ENCODE data around the gene TIMM13.
A peak's percentile ranks its signal among the peaks of the same experiment; 100 is the strongest.
"Not testable (repeated sequence)": the region's sequence is repeated elsewhere in the genome, so short reads cannot be mapped to it uniquely, and the experiment has no call there.

Gene TIMM13

DNA sequence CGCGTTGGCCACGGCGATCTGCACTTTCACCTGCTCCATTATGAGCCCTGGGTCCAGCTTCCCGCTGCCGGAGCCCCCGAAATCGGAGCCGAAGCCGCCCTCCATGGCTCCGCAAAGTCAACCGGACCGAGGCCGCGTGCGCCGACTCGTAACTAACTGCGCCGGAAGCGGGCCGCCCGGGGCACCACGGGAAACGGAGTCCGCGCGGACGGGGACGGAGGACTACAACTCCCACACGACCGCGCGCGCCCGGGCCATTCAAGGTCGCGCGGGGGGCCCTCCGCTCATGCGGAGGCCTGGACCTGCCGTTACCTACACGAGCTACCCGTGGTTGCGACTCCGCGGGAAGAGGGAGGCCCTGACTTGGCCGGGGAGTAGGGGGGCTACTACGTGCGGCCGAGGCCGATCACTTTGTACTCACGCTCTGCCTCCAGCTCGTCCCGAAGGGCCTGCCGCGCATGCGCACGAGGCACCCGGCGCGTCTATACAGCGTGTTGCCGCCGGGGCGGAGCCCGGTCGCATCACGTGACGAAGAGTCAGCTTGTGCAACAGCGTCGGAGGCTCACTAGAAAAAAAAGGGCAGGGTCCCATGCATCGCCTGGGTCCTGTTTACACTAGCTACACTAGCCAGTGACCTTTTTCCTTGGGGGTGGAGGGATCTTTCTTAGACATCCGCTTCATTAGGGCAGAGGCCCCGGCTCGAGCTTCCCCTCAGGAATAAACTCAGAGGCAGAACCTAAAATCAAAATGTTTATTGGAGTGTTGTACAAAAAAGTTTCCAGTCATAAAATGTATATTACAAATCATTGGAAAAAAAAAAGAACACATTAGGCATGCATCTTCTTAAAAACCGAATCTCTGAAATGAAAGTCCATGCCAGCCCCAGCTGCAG is at the start of gene TIMM13:
Gene TIMM13 (minus strand): TSS at position 158 of the 892 bp plus-strand sequence. CDS start 53 bp downstream, at position 105.
- DNase-seq = peak; percentile 97

DNA sequence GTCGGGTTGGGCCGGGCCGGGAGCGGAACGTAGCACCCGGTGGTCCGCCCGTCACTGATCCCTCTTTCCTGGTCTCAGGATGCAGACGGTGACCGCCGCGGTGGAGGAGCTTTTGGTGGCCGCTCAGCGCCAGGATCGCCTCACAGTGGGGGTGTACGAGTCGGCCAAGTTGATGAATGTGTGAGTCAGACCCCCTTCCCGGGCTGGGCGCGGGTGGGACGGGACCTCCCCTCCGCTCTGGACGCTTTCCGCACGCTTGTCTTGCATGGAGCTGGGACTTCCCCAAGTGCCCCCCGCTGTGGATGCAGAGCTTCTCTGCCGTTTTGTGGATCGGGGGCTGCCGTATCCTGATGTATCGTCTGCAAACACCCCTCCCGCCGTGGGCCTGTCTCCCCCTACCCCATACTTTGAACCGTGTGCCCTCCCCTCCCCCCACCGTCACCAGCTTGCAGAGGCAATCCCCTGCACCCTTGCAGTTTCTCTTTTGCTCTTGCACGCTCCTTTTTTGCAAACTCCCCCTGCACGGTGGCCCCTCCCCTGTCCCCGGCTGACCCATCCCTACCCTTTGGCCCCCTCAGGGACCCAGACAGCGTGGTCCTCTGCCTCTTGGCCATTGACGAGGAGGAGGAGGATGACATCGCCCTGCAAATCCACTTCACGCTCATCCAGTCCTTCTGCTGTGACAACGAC is 49.2 kb upstream of the TIMM13 start:
- peak; percentile 42 for DNase-seq

DNA sequence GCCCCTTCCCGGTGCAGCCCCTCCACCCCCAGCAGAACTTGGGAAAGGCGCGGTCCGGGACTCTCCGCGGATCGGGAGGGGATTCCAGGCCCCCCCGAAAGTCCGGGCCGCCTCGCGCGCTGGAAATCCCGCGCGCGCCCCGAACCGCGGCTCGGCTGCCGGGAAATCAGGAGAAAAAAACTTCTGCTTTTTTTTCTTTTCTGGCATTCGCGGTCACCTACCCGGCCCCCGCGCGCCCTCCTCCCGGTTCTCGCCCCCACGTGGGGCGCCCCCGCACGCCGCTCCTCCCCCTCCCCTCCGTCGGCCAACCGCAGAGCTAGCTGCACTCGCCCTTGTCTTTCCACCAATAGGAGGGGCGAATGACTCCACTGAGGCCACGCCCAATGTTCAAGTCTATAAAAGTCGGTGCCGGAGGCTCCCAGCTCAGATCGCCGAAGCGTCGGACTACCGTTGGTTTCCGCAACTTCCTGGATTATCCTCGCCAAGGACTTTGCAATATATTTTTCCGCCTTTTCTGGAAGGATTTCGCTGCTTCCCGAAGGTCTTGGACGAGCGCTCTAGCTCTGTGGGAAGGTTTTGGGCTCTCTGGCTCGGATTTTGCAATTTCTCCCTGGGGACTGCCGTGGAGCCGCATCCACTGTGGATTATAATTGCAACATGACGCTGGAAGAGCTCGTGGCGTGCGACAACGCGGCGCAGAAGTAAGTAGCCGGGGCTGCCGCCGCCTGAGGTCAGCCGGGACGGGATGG is 48.5 kb upstream of the TIMM13 start, which contains the start of gene GADD45B:
Gene GADD45B (plus strand): TSS at position 426 of the 749 bp plus-strand sequence. CDS start 232 bp downstream, at position 658.
- DNase-seq = peak; percentile 98

DNA sequence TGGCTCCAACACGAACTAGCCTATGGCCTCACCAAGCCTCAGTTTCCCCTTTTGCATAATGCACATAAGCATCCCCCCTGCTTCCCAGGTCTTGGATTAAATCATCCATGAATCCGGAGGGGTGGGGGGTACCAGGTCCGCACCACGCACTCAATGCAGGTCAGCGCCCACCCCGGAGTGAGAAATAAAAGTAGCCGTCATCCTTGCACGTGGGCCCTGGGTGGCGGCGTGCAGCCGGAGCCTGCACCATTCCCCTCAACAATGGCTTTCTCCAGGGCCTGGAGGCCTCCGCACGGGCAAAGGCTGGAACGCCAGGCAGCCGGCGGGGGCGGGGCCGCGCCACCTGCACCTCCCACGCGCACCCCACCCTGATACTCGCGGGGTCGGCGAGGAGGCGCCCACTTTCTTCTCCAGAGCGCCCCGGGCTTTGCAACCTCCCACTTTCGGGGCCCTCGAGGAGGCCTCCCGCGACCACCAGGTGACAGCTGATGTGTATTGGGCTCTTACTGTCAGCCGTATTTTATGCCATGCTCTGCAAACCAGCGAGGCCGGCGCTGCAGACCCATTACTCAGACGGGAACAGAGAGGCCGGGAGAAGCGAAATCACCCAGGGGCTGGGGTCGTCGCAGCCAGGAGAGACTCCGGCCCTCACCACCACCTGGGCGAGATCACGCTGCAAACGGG is 47.8 kb upstream of the TIMM13 start:
- peak; percentile 58 for DNase-seq

DNA sequence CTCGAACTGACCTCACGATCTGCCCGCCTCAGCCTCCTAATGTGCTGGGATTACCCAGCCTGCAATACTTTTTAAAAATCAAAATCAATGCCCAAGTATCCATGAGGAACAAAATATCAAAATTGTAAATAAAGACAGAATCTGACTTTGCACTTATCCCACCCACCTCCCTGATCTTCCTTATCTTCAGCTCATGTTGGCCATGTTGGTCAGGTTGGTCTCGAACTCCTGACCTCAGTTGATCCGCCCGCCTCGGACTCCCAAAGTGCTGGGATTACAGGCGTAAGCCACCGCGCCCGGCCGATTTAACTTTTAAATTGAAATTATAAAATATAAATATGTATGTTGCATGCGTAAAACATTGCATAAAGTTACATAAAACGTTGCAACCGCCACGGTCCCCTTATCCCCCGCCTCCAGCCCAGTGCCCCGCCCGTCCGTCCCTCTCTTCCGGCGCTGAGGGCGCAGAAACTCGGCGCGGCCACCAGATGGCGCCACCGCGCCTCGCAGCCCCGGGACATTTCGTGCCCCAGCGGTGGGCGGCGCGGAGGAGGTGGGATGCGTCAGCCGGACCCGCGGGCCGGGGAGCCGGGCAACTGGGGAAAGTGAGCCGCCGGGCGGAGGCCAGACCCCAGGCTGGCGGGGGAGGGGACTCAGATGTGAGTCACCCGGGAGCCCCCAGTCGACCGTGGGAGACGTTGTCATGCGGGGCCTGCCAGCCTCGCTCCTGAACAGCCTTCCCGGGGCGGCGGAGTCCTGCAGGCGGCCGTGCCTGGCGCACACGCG is 47.0 kb upstream of the TIMM13 start:
- peak; percentile 89 for DNase-seq

DNA sequence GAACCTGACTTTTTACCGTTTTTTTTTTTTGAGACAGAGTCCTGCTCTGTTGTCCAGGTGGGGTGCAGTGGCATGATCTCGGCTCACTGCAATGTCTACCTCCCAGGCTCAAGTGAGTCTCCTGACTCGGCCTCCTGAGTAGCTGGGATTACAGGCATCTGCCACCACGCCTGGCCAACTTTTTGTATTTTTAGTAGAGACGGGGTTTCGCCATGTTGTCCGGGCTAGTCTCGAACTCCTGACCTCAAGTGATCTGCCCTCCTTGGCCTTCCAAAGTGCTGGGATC is 42.5 kb upstream of the TIMM13 start:
- DNase-seq = not testable (repeated sequence)

DNA sequence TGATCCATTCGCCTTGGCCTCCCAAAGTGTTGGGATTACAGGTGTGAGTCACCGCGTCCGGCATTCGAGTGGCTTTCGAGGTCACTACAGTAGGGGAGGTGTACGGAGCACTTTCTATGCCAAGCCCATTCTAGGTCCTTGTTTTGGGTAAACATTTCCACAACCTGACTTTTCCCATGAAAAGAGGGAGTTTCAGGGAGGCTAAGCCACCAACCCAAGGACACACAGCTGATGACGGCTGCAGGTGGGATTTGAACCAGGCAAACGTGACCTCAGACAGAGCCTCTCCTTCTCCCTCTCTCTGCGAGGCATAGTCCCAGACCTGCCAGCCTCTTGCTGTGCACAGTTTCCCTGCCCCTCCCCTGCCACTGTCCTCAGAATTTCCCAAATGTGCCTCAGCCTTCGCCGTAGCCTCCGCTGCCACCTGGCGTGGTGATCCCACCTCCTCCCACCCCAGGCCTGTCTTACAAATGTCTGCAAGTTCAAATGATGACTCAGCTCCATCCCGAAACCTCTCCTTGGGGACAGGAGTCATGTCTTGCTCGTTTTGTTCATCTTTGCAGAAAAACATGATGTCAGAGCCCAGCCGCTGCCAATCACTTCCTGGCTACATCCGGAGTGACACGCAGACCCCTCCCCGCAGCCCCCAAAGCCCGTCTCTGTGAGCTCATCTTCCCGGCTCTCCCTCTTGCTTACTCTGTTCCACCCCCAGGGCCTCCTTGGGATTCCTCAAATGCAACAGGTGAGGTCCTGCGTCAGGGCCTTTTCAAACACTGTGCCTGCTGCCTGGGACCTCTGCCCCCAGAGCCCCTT is 41.9 kb upstream of the TIMM13 start:
- no peak for DNase-seq

DNA sequence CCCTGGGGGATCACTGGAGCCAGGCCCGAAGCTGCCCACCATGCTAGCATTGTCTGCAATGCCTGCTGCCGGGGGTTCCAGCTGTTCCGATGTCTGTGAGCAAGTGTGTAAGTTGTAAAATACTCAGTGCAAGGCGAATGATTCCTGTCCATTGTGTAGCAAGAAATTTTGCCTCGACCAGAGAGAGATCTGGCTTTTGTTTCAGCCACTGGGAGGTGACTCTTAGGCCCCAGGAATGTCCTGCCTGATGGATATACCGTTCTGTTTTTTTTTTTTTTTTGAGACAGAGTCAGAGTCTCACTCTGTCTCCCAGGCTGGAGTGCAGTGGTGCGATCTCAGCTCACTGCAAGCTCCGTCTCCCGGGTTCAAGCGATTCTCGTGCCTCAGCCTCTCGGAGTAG is 41.2 kb upstream of the TIMM13 start:
- no peak for DNase-seq

DNA sequence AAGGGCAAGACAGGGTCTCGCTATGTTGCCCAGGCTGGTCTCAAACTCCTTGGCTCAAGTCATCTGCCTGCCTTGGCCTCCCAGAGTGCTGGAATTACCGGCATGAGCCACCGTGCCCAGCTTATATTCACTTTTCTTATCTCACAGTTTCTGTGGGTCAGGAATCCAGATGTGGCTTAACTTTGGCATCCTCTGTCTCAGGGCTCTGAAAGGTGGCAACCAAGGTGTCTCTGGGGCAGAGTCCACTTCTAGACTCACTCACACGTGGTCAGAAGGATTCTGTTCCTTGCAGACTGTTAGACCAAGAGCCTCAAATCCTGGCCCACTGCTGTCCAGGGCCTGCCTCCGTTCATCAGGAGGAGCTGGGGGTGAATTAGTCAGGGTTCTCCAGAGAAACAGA is 37.0 kb upstream of the TIMM13 start:
- DNase-seq = no peak

DNA sequence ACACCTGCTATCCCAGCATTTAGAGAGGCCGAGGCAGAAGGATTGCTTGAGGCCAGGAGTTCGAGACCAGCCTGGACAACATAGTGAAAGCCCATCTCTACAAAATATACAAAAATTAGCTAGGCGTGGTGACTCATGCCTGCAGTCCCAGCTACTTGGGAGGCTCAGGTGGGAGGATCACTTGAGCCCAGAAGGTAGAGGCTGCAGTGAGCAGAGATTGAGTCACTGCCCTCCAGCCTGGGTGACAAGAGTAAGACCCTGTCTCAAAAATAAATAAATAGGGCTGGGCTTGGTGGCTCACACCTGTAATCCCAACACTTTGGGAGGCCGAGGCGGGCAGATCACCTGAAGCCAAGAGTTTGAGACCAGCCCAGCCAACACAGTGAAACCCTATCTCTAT is 36.3 kb upstream of the TIMM13 start:
- DNase-seq = not testable (repeated sequence)

DNA sequence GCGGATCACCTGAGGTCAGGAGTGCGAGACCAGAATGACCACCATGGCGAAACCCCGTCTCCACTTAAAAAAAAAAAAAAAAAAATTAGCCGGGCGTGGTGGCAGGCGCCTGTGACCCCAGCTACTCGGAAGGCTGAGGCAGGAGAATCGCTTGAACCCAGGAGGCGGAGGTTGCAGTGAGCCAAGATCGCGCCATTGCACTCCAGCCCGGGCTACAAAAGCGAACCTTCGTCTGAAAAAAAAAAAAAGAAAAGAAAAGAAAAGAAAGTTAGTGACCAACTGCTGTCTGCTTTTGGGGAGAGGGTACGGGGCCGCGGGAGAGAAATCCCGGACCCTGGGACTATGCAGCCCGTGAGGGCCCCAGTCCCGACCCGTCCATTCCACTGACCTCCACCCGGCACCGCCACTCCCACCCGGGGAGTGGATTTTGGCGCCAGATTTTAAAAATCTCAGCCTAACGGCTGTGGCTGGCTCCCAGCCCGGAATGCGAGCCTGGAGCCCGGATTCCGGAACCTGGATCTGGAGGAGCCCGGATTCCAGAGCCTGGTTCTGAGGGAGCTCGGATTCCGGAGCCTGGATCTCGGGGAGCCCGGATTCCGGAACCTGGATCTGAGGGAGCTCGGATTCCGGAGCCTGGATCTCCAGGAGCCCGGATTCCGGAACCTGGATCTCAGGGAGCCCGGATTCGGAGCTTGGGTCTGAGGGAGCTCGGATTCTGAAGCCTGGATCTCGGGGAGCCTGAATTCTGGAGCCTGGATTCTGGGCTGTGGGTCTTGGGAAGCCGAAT is 35.4 kb upstream of the TIMM13 start:
- no peak for DNase-seq

DNA sequence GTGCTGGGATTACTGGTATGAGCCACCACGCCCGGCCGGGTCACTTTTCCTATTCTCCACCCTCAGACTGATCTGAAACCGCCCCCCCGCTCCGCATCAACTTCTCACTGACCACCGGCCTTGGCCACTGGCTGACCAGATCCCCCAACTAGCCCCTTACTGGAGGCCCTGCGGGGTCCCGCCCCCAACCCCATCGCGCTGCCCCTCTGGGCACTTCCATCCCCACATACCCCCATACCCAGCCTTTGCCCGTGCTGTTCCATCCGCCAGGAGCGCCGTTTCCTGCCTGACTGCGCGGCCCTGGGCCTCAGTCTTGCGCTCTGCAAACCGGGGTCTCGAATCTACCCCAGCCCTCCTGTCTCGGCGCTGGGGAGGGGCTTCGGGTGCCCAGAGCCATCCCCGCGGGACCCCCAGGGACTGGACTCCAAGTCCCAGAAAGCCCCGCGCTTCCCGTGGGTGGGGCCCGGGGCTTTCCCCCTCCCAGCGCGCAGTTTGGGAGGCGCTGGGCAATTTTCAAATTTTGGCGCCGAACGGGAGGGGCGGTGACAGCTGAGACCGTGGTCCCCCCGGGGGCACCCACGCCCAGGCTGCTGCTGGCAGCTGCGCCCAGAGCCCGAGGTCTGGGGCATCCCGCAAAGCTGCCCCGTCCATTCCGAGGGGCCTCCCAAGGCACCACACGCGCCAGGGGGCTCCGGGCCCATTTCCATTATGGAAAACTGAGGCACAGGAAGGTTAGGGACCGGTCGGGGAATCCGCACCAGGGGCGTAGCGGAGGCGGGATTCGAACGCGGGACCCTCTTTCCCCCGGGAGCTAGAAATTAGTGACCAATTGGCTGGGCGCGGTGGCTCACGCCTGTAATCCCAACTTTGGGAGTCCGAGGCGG is 34.6 kb upstream of the TIMM13 start:
- peak; percentile 77 for DNase-seq

DNA sequence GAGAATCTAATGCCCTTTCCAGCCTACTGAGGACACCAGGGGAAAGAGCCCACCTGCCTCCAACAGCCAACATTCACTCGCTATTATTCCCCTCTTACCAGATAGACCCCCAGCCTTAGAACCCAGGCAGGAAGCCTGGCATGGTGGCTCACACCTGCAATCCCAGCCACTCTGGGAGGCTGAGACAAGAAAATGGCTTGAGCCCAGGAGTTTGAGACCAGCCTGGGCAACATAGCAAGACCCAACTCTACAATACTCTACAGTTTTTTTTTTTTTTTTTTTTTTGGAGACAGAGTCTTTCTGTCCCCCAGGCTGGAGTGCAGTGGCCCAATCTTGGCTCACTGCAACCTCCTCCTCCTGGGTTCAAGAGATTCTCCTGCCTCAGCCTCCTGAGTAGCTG is 32.9 kb upstream of the TIMM13 start:
- DNase-seq = no peak

DNA sequence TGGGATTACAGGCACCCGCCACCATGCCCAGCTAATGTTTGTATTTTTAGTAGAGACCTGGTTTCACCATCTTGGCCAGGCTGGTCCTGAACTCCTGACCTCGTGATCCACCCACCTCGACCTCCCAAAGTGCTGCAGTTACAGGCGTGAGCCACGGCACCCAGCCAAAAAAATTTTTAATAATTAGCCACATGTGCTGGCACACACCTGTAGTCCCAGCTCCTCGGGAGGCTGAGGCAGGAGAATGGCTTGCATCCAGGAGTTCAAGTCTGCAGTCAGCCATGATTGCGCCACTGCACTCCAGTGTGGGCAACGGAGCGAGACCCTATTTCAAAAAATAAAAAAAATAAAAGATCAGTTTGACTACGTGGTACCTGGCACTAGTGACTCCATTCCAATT is 31.4 kb upstream of the TIMM13 start:
- not testable (repeated sequence) for DNase-seq

DNA sequence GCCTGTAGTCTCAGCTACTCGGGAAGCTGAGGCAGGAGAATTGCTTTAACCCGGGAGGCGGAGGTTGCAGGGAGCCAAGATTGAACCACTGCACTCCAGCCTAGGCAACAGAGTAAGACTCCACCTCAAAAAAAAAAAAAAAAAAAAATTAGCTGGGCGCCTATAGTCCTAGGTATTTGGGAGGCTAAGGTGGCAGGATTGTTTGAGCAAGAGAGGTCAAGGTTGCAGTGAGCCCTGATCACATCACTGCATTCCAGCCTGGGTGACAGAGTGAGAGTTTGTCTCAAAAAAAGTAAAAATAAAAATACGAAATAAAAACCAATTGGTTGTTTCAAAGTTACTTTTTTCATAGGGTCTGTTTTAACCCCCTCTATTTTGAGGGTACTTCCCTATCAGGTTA is 30.7 kb upstream of the TIMM13 start:
- no peak for DNase-seq

DNA sequence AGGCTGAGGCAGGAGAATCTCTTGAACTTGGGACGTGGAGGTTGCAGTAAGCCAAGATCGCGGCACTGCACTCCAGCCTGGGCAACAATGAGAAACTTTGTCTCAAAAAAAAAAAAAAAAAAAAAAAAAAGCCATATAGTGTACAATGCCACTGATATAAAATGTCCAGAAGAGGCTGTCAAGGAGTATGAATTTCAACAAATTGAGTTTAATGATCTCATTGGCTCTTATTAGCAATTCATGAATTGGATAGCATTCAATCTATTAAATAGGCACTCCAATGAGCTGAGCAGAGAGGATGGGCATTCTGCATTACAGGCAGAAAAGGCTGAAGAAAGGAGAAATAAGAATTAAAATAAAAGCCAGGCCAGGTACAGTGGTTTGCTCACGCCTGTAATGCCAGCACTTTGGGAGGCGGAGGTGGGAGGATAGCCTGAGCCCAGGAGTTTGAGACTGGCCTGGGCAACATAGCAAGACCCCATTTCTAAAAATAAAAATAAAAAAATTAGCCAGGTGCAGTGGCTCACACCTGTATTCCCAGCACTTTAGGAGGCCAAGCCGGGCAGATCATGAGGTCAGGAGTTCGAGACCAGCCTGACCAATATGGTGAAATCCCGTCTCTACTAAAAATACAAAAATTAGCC is 30.1 kb upstream of the TIMM13 start:
- DNase-seq = peak; percentile 16

DNA sequence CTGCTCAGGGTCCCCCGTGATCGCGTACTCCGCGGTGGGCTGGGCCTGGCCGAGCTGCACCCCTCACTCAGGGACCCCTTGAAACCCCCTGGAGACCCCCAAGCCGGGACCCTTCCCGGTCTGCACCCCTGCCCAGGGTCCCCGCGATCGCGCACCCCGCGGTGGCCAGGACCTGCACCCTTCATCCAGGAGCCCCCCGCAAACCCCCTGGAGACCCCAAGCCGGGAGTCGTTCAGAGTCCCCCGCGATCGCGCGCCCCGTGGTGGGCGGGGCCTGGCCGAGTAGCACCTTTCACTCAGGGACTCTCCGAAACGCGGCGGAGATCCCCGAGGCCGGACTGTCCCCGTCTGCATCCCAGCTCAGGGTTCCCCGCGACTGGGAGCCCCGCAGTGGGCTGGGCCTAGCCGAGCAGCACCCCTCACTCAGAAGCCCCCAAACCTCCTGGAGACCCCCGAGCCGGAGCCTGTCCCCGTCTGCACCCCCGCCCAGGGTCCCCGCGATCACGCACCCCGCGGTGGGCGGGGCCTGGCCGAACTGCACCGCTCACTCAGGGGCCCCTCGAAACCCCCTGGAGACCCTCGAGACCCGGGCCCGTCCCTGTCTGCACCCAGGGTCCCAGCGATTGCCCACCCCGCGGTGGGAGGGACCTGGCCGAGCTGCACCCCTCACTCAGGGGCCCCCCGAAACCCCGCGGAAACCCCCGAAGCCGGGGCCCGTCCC is 28.6 kb upstream of the TIMM13 start:
- DNase-seq = peak; percentile 64

All from hematopoietic multipotent progenitor cell treated with erythropoietin and hydrocortisone succinate and interleukin-3 and kit ligand, for 6 days (in vitro differentiated cells).